GM04504 (cell line): ENCODE results near the gene RAD51B.
"Not testable (repeated sequence)": the region's sequence is repeated elsewhere in the genome, so short reads cannot be mapped to it uniquely, and the experiment has no call there.

ENCODE experiments used
- DNase-seq: peaks from one replicate; pipeline ENCODE4 v3.0.0-alpha.2; 2012; ENCODE audit warnings: low read depth

Gene RAD51B

GRCh38 chr14:68756734-68757133, 937.2 kb downstream of the RAD51B start:
- DNase-seq: no peak

- no peak for DNase-seq
These were observed 938.1 kb downstream of the RAD51B start for GRCh38 chr14:68757618-68758081.

- DNase-seq: no peak
These were observed 938.7 kb downstream of the RAD51B start for GRCh38 chr14:68758301-68758700.

- DNase-seq: no peak
These were observed 939.5 kb downstream of the RAD51B start for GRCh38 chr14:68759017-68759560.

GRCh38 chr14:68759937-68760336, 940.4 kb downstream of the RAD51B start:
- no peak for DNase-seq

- DNase-seq: no peak
These were observed 941.2 kb downstream of the RAD51B start for GRCh38 chr14:68760761-68761160.

GRCh38 chr14:68761391-68761790, 941.8 kb downstream of the RAD51B start:
- DNase-seq: no peak

- no peak for DNase-seq
These were observed 943.6 kb downstream of the RAD51B start for GRCh38 chr14:68762953-68763764.

GRCh38 chr14:68763843-68764242, 944.3 kb downstream of the RAD51B start:
- DNase-seq: not testable (repeated sequence)

GRCh38 chr14:68766299-68767247, 947.0 kb downstream of the RAD51B start:
- DNase-seq: no peak

GRCh38 chr14:68767248-68767645, 947.7 kb downstream of the RAD51B start:
- DNase-seq: no peak

GRCh38 chr14:68768316-68768715, 948.7 kb downstream of the RAD51B start:
- DNase-seq: no peak

GRCh38 chr14:68770051-68770450, 950.5 kb downstream of the RAD51B start:
- DNase-seq: no peak

- DNase-seq: no peak
These were observed 951.1 kb downstream of the RAD51B start for GRCh38 chr14:68770553-68771286.

- DNase-seq: no peak
These were observed 952.1 kb downstream of the RAD51B start for GRCh38 chr14:68771631-68772030.

GRCh38 chr14:68772761-68773381, 953.3 kb downstream of the RAD51B start:
- DNase-seq: no peak

- DNase-seq: no peak
These were observed 955.4 kb downstream of the RAD51B start for GRCh38 chr14:68774771-68775613.

- no peak for DNase-seq
These were observed 956.1 kb downstream of the RAD51B start for GRCh38 chr14:68775614-68776126.

- no peak for DNase-seq
These were observed 958.1 kb downstream of the RAD51B start for GRCh38 chr14:68777644-68778043.
